ENCODE measurements around the gene COL7A1. TPM values are rescaled to one million over a fixed set of nuclear protein-coding genes. Genes with fewer than 3 reads are reported as not detected.

The COL7A1 gene
- polyA plus RNA-seq, 3 donors, result 0.37 to 1.9 TPM; not detected in 1

DNA sequence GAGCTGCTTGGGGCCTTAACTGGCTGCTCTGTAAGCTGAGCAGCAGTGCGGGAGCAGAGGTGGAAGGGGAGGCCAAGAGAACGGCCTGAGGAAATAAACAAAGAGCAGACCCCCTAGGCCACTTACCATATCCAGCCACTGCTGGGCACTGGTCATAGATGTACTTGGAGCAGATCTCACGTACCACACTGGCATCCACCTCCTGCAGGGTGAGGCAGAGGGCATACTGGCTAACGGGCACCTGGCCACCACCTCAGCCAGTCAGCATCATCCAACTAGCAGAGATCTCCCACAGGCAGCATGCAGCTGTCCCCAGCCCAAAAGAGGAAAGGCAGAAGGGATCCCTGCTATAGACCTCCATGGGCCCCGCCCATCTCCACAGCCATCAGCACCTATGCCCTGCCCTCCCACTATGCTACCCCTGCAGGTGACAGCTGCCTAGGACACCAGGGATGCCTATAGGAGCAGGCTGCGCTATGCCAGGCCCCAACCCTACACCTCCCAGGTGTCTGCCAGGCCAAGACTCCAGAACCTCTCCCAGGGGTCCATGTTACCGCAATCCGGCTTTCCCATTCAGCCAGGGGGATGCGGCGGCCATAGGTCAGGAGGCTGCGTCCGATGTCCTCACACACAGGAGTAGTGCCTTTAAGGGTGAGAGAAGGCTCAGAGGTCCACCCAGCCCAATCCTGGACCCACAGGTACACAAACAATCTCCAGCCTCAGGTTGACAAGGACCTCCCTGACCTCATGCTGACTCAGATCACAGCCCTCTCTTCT lies 4.6 kb upstream of the COL7A1 start:
- H3K36me3 ChIP-seq (replicated peaks in 1 of 2; ENCODE audit: control insufficient read depth in 1 of 2, insufficient read depth in 2 of 2, low read length in 2 of 2), result peaks cover 70 to 76% of the 10 kb centered on the region in 2 donors
- peaks cover 0 to 1% (median 0%) of the 10 kb centered on the region in 7 donors for H3K9me3 Mint-ChIP-seq
- H3K4me1 ChIP-seq (ENCODE audit: control insufficient read depth in 1 of 2, insufficient read depth in 2 of 2, low read length in 2 of 2), result peaks cover 6 to 10% of the 10 kb centered on the region in 2 donors
- no peak overlapping the region for H3K4me2 ChIP-seq (replicated peaks; ENCODE audit: extremely low read depth, low read length, poor library complexity, severe bottlenecking)
- no peak overlapping the region for H3K27ac ChIP-seq (ENCODE audit: low read depth in 1 of 2, low read length in 2 of 2)
- H3K9me3 ChIP-seq (replicated peaks in 1 of 2; ENCODE audit: control insufficient read depth in 1 of 2, insufficient read depth in 1 of 2, low read length in 2 of 2), result no peaks in the 10 kb centered on the region
- H3K4me3 ChIP-seq (replicated peaks in 1 of 3; ENCODE audit: low read depth in 2 of 3, low read length in 3 of 3), result no peak overlapping the region
- peaks cover 60% of the 10 kb centered on the region for H4K20me1 ChIP-seq (ENCODE audit: insufficient read depth, low read length)
- H3K36me3 Mint-ChIP-seq, result peaks cover 78 to 79% of the 10 kb centered on the region in 2 donors
- H3K27me3 Mint-ChIP-seq (ENCODE audit: low read depth in 3 of 3), result peaks cover 17 to 21% (median 19%) of the 10 kb centered on the region in 3 donors
- H3K27ac Mint-ChIP-seq, result peak overlapping the region in 2 of 7 donors; percentile 50 to 57
- intact Hi-C loops (cut with micrococcal nuclease), result no loop called here
- peaks cover 12% of the 10 kb centered on the region for H3K4me1 Mint-ChIP-seq
- no peak for DNase-seq
- H3K9ac ChIP-seq (ENCODE audit: insufficient read depth, low read length, poor library complexity, severe bottlenecking), result no peak overlapping the region
- TF ChIP-seq, protein P1, sequence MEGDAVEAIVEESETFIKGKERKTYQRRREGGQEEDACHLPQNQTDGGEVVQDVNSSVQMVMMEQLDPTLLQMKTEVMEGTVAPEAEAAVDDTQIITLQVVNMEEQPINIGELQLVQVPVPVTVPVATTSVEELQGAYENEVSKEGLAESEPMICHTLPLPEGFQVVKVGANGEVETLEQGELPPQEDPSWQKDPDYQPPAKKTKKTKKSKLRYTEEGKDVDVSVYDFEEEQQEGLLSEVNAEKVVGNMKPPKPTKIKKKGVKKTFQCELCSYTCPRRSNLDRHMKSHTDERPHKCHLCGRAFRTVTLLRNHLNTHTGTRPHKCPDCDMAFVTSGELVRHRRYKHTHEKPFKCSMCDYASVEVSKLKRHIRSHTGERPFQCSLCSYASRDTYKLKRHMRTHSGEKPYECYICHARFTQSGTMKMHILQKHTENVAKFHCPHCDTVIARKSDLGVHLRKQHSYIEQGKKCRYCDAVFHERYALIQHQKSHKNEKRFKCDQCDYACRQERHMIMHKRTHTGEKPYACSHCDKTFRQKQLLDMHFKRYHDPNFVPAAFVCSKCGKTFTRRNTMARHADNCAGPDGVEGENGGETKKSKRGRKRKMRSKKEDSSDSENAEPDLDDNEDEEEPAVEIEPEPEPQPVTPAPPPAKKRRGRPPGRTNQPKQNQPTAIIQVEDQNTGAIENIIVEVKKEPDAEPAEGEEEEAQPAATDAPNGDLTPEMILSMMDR (IDR thresholded peaks at IDR 0.05), result no peak
- no peak overlapping the region for H2AFZ ChIP-seq (ENCODE audit: insufficient read depth, low read depth, low read length, poor library complexity, severe bottlenecking)
- 100% methylated on average over 5 of the region's 12 CpGs for WGBS (ENCODE audit: insufficient coverage)
- H3K4me3 Mint-ChIP-seq, result no peak overlapping the region
- H3K27me3 ChIP-seq (ENCODE audit: control insufficient read depth in 2 of 2, insufficient read depth in 2 of 2, low read length in 2 of 2), result peaks cover 6 to 16% of the 10 kb centered on the region in 2 donors
- H3K79me2 ChIP-seq (ENCODE audit: insufficient read depth, low read length), result no peaks in the 10 kb centered on the region

DNA sequence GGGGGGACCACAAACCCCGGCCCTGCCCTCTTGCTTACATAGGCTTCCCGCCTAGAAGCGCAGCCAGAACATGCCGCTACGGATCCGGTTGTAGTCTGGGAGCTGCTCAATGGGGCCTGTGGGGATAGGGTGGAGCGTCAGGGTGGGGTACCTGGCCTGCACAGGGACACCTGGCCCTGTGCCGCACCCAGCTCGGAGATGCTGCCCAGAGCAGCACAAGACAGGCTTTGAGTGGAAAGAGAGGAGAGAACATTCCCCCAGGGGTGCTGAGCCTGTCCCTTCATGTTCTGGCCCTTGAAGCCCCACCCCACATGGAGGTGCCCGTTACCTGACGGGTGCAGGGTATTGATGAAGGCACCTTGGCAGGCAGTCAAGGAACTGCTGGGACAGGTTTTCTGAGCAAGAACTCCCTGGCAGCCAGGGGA lies 4.0 kb upstream of the COL7A1 start:
- H2AFZ ChIP-seq (ENCODE audit: insufficient read depth, low read depth, low read length, poor library complexity, severe bottlenecking), result no peak overlapping the region
- Mint-ChIP-seq H3K27ac (no peak overlapping the region), H3K4me1 (peaks cover 12% of the 10 kb centered on the region), H3K9me3 (peaks cover 0 to 6% (median 0%) of the 10 kb centered on the region in 7 donors), H3K36me3 (peaks cover 72 to 73% of the 10 kb centered on the region in 2 donors), H3K27me3 (ENCODE audit: low read depth in 3 of 3) (peaks cover 23 to 27% (median 25%) of the 10 kb centered on the region in 3 donors), H3K4me3 (no peak overlapping the region)
- H4K20me1 ChIP-seq (ENCODE audit: insufficient read depth, low read length), result peaks cover 54% of the 10 kb centered on the region
- no peak overlapping the region for H3K4me2 ChIP-seq (replicated peaks; ENCODE audit: extremely low read depth, low read length, poor library complexity, severe bottlenecking)
- no peak for DNase-seq
- TF ChIP-seq, protein P1 (IDR thresholded peaks at IDR 0.05), result no peak
- peaks cover 64 to 70% of the 10 kb centered on the region in 2 donors for H3K36me3 ChIP-seq (replicated peaks in 1 of 2; ENCODE audit: control insufficient read depth in 1 of 2, insufficient read depth in 2 of 2, low read length in 2 of 2)
- 96% methylated on average over 3 of the region's 11 CpGs for WGBS (ENCODE audit: insufficient coverage)
- H3K4me1 ChIP-seq (ENCODE audit: control insufficient read depth in 1 of 2, insufficient read depth in 2 of 2, low read length in 2 of 2), result peaks cover 6 to 14% of the 10 kb centered on the region in 2 donors
- H3K27ac ChIP-seq (ENCODE audit: low read depth in 1 of 2, low read length in 2 of 2), result no peak overlapping the region
- intact Hi-C loops (cut with micrococcal nuclease), result no loop called here
- peaks cover 6 to 22% of the 10 kb centered on the region in 2 donors for H3K27me3 ChIP-seq (ENCODE audit: control insufficient read depth in 2 of 2, insufficient read depth in 2 of 2, low read length in 2 of 2)
- H3K9me3 ChIP-seq (replicated peaks in 1 of 2; ENCODE audit: control insufficient read depth in 1 of 2, insufficient read depth in 1 of 2, low read length in 2 of 2), result no peaks in the 10 kb centered on the region
- H3K4me3 ChIP-seq (replicated peaks in 1 of 3; ENCODE audit: low read depth in 2 of 3, low read length in 3 of 3), result no peak overlapping the region
- no peaks in the 10 kb centered on the region for H3K79me2 ChIP-seq (ENCODE audit: insufficient read depth, low read length)
- H3K9ac ChIP-seq (ENCODE audit: insufficient read depth, low read length, poor library complexity, severe bottlenecking), result no peak overlapping the region

Data from CD14-positive monocyte (primary cell).